RWPE2 (cell line): ENCODE results near the gene SLC12A4.
A peak's percentile ranks its signal among the peaks of the same experiment; 100 is the strongest.
"Not testable (repeated sequence)": the region's sequence is repeated elsewhere in the genome, so short reads cannot be mapped to it uniquely, and the experiment has no call there.

ENCODE experiments used
- ATAC-seq: fragments of 200-7000 bp; cut with Tn5 transposase; 3 replicates; pipeline ENCODE4 v1.9.1; 2021; ENCODE audit warnings: low read depth
- DNase-seq: peaks from one replicate; pipeline ENCODE4 v3.0.0-alpha.2; 2020; ENCODE audit warnings: low spot score
- H3K27ac ChIP-seq: fragments of 450-650 bp; 2 replicates; pipeline ENCODE4 v1.5.1; 2017; ENCODE audit warnings: mild to moderate bottlenecking; ENCODE audit not compliant: poor library complexity, severe bottlenecking
- H3K27me3 ChIP-seq: fragments of 250-450 bp; sonication (Bioruptor Pico); 2 replicates; pipeline ENCODE4 v1.5.1; 2021; ENCODE audit warnings: mild to moderate bottlenecking, moderate library complexity; ENCODE audit not compliant: insufficient read depth, poor library complexity, severe bottlenecking
- H3K36me3 ChIP-seq: fragments of 250-450 bp; sonication (Bioruptor Pico); 2 replicates; pipeline ENCODE4 v1.5.1; 2020; ENCODE audit warnings: low read depth, mild to moderate bottlenecking, moderate library complexity
- H3K4me1 ChIP-seq: fragments of 250-450 bp; sonication (Bioruptor Pico); 2 replicates; pipeline ENCODE4 v1.5.1; 2021; ENCODE audit warnings: mild to moderate bottlenecking, moderate library complexity; ENCODE audit not compliant: insufficient read depth, poor library complexity, severe bottlenecking
- H3K4me3 ChIP-seq: fragments of 250-450 bp; sonication (Bioruptor Pico); 2 replicates; pipeline ENCODE4 v1.5.1; 2021; ENCODE audit warnings: mild to moderate bottlenecking, moderate library complexity; ENCODE audit not compliant: severe bottlenecking
- H3K9me3 ChIP-seq: fragments of 250-450 bp; sonication (Bioruptor Pico); 2 replicates; pipeline ENCODE4 v1.5.1; 2021; ENCODE audit warnings: mild to moderate bottlenecking, moderate library complexity; ENCODE audit not compliant: severe bottlenecking
- TF ChIP-seq, protein P1 (sequence below): fragments of 450-650 bp; IDR thresholded peaks from one replicate; pipeline ENCODE4 v1.5.1; 2017; ENCODE audit warnings: mild to moderate bottlenecking, moderate library complexity; ENCODE audit not compliant: poor library complexity, severe bottlenecking

The SLC12A4 gene

GRCh38 chr16:67968400-67969253 lies at the start of gene SLC12A4:
TSS of gene SLC12A4 (minus strand) at chr16:67968637. CDS start at chr16:67968553, 84 bp downstream.
- Histone ChIP-seq H3K9me3 (no peaks in the 10 kb centered on the region), H3K4me3 (peak within 1 kb of the TSS; percentile 77), H3K36me3 (peaks cover 15% of the 10 kb centered on the region; the same call in 1 of the 2 replicates), H3K4me1 (peaks cover 16% of the 10 kb centered on the region), H3K27ac (peak within 1 kb of the TSS; percentile 77), H3K27me3 (no peaks in the 10 kb centered on the region)
- TF ChIP-seq, protein P1, sequence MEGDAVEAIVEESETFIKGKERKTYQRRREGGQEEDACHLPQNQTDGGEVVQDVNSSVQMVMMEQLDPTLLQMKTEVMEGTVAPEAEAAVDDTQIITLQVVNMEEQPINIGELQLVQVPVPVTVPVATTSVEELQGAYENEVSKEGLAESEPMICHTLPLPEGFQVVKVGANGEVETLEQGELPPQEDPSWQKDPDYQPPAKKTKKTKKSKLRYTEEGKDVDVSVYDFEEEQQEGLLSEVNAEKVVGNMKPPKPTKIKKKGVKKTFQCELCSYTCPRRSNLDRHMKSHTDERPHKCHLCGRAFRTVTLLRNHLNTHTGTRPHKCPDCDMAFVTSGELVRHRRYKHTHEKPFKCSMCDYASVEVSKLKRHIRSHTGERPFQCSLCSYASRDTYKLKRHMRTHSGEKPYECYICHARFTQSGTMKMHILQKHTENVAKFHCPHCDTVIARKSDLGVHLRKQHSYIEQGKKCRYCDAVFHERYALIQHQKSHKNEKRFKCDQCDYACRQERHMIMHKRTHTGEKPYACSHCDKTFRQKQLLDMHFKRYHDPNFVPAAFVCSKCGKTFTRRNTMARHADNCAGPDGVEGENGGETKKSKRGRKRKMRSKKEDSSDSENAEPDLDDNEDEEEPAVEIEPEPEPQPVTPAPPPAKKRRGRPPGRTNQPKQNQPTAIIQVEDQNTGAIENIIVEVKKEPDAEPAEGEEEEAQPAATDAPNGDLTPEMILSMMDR = peak; percentile 3
- DNase-seq (peak; percentile 90), ATAC-seq (peak; percentile 72)

- no peaks in the 10 kb centered on the region for H3K9me3 ChIP-seq
- ATAC-seq (no peak), DNase-seq (no peak)
- H3K4me1 ChIP-seq = peaks cover 5% of the 10 kb centered on the region
- no peak within 1 kb of the TSS for H3K27ac ChIP-seq
- H3K36me3 ChIP-seq = no peaks in the 10 kb centered on the region
- no peaks in the 10 kb centered on the region for H3K27me3 ChIP-seq
- TF ChIP-seq, protein P1 = no peak
- H3K4me3 ChIP-seq = no peak within 1 kb of the TSS
Observed at GRCh38 chr16:68015681-68016080, 47.2 kb upstream of the SLC12A4 start, which contains the start of gene DPEP2NB. TSS of gene DPEP2NB (minus strand) at chr16:68015911. CDS start at chr16:68015770, 141 bp downstream.

DNA sequence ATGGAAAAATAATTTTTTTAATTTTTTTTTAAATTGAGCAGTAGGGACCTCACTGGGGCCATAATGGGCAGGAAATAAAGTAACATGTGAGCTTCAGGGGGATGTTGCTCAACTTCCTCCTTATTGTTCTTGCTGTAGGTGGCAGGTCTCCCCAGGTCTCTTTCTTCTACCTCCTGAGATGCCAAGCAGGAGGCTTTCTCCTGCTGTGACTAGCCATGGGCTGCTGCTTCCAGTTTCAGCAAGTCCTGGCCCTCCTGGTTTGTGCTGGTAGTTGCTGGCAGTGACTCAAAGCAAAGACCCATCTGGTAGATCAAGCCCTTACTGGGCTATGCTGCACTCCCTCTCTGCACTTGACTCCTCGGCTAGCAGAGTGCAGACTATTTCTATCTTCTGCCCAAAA lies 45.0 kb upstream of the SLC12A4 start:
- ATAC-seq = peak; percentile 42; the same call in 2 of the 3 replicates
- H3K9me3 ChIP-seq = no peaks in the 10 kb centered on the region
- no peak for DNase-seq
- H3K27ac ChIP-seq = no peak overlapping the region
- no peak overlapping the region for H3K4me3 ChIP-seq
- peaks cover 5% of the 10 kb centered on the region for H3K4me1 ChIP-seq
- TF ChIP-seq, protein P1 = no peak
- no peaks in the 10 kb centered on the region for H3K36me3 ChIP-seq
- H3K27me3 ChIP-seq = no peaks in the 10 kb centered on the region

GRCh38 chr16:68009872-68010271 lies 41.4 kb upstream of the SLC12A4 start:
- ATAC-seq, H3K9me3 ChIP-seq, H3K27me3 ChIP-seq: not testable (repeated sequence)

GRCh38 chr16:68009157-68009735 lies 40.8 kb upstream of the SLC12A4 start:
- TF ChIP-seq, protein P1 = no peak
- Histone ChIP-seq H3K4me3 (no peak overlapping the region), H3K4me1 (peaks cover 11% of the 10 kb centered on the region), H3K9me3 (no peaks in the 10 kb centered on the region), H3K27ac (no peak overlapping the region), H3K27me3 (no peaks in the 10 kb centered on the region), H3K36me3 (no peaks in the 10 kb centered on the region)
- DNase-seq = no peak
- no peak for ATAC-seq

More at GRCh38 chr16:68009872-68010271, 41.4 kb upstream of the SLC12A4 start:
- H3K4me1 ChIP-seq = peaks cover 11% of the 10 kb centered on the region
- not testable (repeated sequence) for H3K4me3 ChIP-seq, DNase-seq, H3K36me3 ChIP-seq, H3K27ac ChIP-seq
